ENCODE measurements around the gene CXorf49.
"Not testable (repeated sequence)": the region's sequence is repeated elsewhere in the genome, so short reads cannot be mapped to it uniquely, and the experiment has no call there.

CXorf49 gene

GRCh38 chrX:71697466-71698298 lies 20.4 kb downstream of the CXorf49 start:
- H3K9me3 ChIP-seq; H3K27me3 ChIP-seq (ENCODE audit: low read depth); H3K4me3 ChIP-seq; H3K36me3 ChIP-seq (replicated peaks); DNase-seq (ENCODE audit: low spot score in 2 of 2); in situ Hi-C loops (cut with MboI; ENCODE audit: low sequenced_read_pairs); H3K4me1 ChIP-seq: not testable (repeated sequence)

DNA sequence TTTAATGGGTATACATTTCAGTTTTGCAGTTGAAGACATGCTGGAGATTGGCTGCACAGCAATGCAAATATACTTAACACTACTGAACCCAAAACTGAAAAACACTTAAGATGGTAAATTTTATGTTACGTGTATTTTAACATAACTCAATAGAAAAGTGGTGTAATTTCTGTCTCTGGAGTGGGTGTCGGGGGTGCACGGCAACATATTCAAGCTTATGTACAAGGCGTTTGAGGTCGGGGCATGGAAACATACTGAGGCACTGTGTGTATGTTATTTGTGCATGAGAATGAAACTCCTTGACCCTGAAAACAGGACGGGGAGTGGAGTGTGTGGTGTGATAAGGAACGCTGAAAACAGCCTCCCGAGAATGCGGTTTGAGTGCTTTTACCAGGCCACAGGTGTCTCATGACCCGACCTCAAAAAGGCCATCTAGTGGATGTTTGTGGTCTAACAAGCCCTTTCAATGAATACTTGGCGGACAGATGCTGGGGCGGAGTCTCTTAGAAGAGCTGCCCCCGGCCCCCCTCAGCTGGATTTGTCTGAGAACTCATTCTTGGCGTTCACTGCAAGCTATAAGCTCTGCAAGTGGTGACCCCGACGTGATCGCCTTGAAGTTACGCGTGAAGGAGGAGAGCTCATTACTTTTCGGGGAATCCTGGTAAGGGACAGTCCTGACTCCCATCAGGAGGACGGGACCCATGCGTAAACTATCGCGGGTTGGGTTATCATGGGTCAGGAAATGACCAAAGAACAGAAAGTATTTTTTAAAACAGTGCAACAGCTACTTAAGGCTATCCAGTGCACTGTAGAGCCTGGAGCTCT lies 21.2 kb downstream of the CXorf49 start:
- H3K4me3 ChIP-seq; H3K36me3 ChIP-seq (replicated peaks); H3K9me3 ChIP-seq; DNase-seq (ENCODE audit: low spot score in 2 of 2); in situ Hi-C loops (cut with MboI; ENCODE audit: low sequenced_read_pairs); H3K27me3 ChIP-seq (ENCODE audit: low read depth); H3K4me1 ChIP-seq: not testable (repeated sequence)

DNA sequence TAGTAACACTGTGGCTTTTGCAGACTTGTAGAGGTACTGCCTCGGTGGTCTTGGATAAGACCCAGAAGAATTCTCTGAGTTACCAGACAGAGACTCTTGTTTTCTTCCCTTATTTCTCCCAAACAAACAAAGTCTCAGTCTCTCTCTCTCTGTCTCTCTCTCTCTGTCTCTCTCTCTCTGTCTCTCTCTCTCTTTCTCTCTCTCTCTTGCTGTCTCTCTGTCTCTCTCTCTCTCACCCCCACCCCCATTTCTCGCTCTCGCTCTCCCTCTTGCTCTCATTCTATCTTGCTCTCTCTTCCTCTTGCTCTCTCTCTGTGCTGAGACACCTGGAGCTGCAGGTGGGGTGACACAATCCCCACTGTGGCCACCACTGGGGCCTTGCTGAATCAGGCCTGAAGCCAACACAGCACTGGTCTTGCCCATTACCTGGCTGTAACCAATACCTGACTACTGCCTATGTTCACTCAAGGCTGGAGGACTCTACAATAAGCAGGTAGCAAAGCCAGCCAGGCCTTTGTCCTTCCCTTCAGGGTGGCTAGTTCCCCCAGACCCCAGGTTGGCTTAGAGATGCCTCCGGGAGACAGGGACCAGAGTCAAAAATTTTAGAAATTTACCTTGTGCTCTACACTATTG lies 38.4 kb downstream of the CXorf49 start:
- Histone ChIP-seq H3K9me3 (no peaks in the 10 kb centered on the region), H3K4me3 (no peak overlapping the region), H3K4me1 (no peaks in the 10 kb centered on the region), H3K36me3 (replicated peaks) (no peaks in the 10 kb centered on the region), H3K27me3 (ENCODE audit: low read depth) (no peaks in the 10 kb centered on the region)
- no peak for DNase-seq (ENCODE audit: low spot score in 2 of 2)
- in situ Hi-C loops (cut with MboI; ENCODE audit: low sequenced_read_pairs) = no loop called here

DNA sequence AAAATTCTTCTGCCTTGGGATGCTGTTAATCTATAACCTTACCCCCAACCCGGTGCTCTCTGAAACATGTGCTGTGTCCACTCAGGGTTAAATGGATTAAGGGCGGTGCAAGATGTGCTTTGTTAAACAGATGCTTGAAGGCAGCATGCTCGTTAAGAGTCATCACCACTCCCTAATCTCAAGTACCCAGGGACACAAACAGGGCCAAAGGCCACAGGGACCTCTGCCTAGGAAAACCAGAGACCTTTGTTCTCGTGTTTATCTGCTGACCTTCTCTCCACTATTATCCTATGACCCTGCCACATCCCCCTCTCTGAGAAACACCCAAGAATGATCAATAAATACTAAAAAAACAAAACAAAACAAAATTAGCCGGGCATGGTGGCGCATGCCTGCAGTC lies 40.9 kb downstream of the CXorf49 start:
- H3K4me3 ChIP-seq; in situ Hi-C loops (cut with MboI; ENCODE audit: low sequenced_read_pairs); DNase-seq (ENCODE audit: low spot score in 2 of 2); H3K4me1 ChIP-seq; H3K9me3 ChIP-seq; H3K36me3 ChIP-seq (replicated peaks); H3K27me3 ChIP-seq (ENCODE audit: low read depth): not testable (repeated sequence)

DNA sequence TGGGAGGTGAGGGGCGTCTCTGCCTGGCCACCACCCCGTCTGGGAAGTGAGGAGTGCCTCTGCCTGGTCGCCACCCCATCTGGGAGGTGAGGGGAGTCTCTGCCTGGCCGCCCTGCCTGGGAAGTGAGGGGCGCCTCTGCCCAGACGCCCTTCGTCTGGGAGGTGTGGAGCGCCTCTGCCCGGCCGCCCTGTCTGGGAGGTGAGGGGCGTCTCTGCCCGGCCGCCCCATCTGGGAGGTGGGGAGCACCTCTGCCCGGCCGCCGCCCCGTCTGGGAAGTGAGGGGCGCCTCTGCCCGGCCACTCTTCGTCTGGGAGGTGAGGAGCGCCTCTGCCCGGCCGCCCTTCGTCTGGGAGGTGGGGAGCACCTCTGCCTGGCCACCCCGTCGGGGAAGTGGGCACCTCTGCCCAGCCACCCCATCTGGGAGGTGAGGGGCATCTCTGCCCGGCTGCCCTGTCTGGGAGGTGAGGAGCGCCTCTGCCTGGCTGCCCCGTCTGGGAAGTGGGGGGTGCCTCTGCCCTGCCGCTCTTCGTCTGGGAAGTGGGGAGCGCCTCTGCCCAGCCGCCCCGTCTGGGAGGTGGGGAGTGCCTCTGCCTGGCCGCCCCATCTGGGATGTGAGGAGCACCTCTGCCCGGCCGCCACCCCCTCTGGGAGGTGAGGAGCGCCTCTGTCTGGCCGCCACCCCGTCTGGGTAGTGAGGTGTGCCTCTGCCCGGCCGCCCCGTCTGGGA lies 41.9 kb downstream of the CXorf49 start:
- H3K4me1 ChIP-seq; H3K36me3 ChIP-seq (replicated peaks); H3K4me3 ChIP-seq; H3K27me3 ChIP-seq (ENCODE audit: low read depth); H3K9me3 ChIP-seq; in situ Hi-C loops (cut with MboI; ENCODE audit: low sequenced_read_pairs): not testable (repeated sequence)
- peak in 1 of 2 experiments; percentile 4 for DNase-seq (ENCODE audit: low spot score in 2 of 2)

GRCh38 chrX:71675636-71676035 lies 42.4 kb downstream of the CXorf49 start:
- DNase-seq (ENCODE audit: low spot score in 2 of 2); H3K9me3 ChIP-seq; H3K4me1 ChIP-seq; H3K36me3 ChIP-seq (replicated peaks); H3K27me3 ChIP-seq (ENCODE audit: low read depth); H3K4me3 ChIP-seq; in situ Hi-C loops (cut with MboI; ENCODE audit: low sequenced_read_pairs): not testable (repeated sequence)

DNA sequence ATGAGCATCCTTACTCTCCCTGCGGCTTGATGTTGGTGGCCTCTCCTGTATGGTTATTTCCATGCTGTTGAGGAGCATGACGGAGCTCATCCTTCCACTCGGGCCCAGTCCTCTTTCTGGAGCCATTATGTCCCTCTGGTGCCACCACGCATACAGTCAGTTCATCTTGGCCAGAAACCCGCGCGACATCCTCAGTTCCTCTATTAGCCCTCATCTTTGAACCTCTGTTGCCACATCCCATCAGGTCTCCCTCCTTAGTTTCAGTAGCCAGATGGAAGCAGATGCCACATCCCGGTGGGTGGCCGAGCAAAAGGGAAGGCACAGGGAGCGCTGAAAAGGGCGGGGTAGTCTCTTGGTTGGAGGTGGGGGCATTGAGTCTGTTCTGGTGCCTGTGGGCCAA lies 46.1 kb downstream of the CXorf49 start:
- H3K27me3 ChIP-seq (ENCODE audit: low read depth) = no peaks in the 10 kb centered on the region; the same call in 1 of the 2 replicates
- in situ Hi-C loops (cut with MboI; ENCODE audit: low sequenced_read_pairs) = no loop called here
- no peak for DNase-seq (ENCODE audit: low spot score in 2 of 2)
- H3K4me3 ChIP-seq = no peak overlapping the region
- no peaks in the 10 kb centered on the region for H3K9me3 ChIP-seq
- no peaks in the 10 kb centered on the region for H3K36me3 ChIP-seq (replicated peaks)
- H3K4me1 ChIP-seq = no peaks in the 10 kb centered on the region

GRCh38 chrX:71671043-71671780 lies 46.9 kb downstream of the CXorf49 start:
- in situ Hi-C loops (cut with MboI; ENCODE audit: low sequenced_read_pairs) = no loop called here
- no peaks in the 10 kb centered on the region for H3K9me3 ChIP-seq
- no peak overlapping the region for H3K4me3 ChIP-seq
- no peaks in the 10 kb centered on the region; the same call in 1 of the 2 replicates for H3K27me3 ChIP-seq (ENCODE audit: low read depth)
- no peaks in the 10 kb centered on the region for H3K4me1 ChIP-seq
- no peak for DNase-seq (ENCODE audit: low spot score in 2 of 2)
- no peaks in the 10 kb centered on the region for H3K36me3 ChIP-seq (replicated peaks)

GRCh38 chrX:71669947-71670346 lies 48.1 kb downstream of the CXorf49 start:
- H3K4me3 ChIP-seq; H3K27me3 ChIP-seq (ENCODE audit: low read depth); H3K4me1 ChIP-seq; in situ Hi-C loops (cut with MboI; ENCODE audit: low sequenced_read_pairs); H3K36me3 ChIP-seq (replicated peaks); H3K9me3 ChIP-seq: not testable (repeated sequence)
- peak in 1 of 2 experiments; percentile 49 for DNase-seq (ENCODE audit: low spot score in 2 of 2)

DNA sequence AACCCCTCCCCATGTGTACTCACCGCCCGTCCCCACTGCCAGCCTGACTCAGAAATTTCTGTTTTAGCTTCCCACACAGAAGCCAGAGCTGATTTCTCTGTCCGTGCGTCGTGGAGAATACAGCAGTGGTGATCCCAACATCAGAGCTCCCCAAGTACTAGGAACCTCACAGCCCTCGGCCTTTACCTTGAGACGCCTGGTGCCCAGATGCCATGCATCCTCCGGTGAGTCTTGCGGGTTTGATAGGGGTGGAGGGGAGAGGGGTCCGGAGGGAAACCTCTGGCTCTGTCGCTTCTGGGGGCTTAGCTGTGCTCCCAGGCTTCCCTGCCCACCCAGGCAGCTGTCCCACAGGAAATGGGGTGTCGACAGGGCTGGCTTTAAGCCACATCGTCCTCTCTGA lies 48.6 kb downstream of the CXorf49 start:
- Histone ChIP-seq H3K4me3 (no peak overlapping the region), H3K36me3 (replicated peaks) (no peaks in the 10 kb centered on the region), H3K4me1 (no peaks in the 10 kb centered on the region), H3K9me3 (no peaks in the 10 kb centered on the region), H3K27me3 (ENCODE audit: low read depth) (no peaks in the 10 kb centered on the region; the same call in 1 of the 2 replicates)
- no peak for DNase-seq (ENCODE audit: low spot score in 2 of 2)
- in situ Hi-C loops (cut with MboI; ENCODE audit: low sequenced_read_pairs) = no loop called here

- no peaks in the 10 kb centered on the region for H3K36me3 ChIP-seq (replicated peaks)
- in situ Hi-C loops (cut with MboI; ENCODE audit: low sequenced_read_pairs) = no loop called here
- H3K9me3 ChIP-seq = no peaks in the 10 kb centered on the region
- no peaks in the 10 kb centered on the region for H3K4me1 ChIP-seq
- H3K4me3 ChIP-seq = no peak overlapping the region
- no peaks in the 10 kb centered on the region; the same call in 1 of the 2 replicates for H3K27me3 ChIP-seq (ENCODE audit: low read depth)
- DNase-seq (ENCODE audit: low spot score in 2 of 2) = no peak
Measured at GRCh38 chrX:71668248-71668595, 49.9 kb downstream of the CXorf49 start.

DNA sequence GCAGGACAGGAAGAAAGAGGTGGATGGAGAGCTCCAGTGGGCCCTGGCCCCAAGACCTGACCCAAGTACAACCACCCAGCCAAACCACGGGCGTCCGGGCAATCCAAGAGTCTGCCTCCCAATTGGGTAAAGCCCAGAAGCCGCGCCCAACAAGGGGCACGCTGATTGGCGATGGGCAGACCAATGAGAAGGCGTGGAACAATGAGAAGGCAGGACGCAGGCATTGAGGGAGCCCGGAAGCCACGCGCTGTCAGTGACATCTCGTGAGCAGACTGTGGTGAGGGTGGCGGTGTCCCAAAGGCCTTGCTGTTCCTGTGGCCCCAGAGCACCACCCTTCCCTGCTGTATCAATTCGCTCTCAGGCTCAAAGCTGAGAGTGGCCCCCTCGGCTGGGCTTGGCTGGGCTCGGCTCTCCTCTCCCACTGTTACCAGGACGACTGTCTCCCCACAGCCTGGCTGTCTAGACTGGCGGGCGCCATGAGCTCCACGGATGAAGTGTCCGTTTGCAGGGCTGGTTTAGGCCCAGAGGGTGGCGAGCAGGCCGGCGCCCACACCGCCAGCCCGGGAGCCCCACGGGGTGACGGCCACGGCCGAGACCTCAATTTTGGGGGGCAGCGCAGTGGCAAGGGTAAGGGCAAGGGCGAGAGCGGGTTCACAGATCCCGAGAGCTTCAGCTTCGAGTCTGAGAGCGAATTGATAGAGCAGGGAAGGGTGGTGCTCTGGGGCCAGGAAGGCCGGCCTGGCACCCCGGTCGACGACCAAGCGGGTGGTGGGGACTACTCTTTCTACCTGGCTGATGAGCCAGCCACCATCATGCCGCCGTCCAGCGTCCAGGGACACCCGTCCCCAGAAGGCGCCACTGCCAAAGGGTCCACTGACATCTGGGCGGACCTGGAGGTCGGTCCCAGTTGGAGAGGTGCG lies 50.5 kb downstream of the CXorf49 start, which contains the start of gene LOC101059915:
TSS of gene LOC101059915 (plus strand) at position 219 of the 920 bp plus-strand sequence.
- DNase-seq (ENCODE audit: low spot score in 2 of 2) = no peak
- Histone ChIP-seq H3K4me3 (no peak within 1 kb of the TSS), H3K9me3 (no peaks in the 10 kb centered on the region), H3K27me3 (ENCODE audit: low read depth) (no peaks in the 10 kb centered on the region; the same call in 1 of the 2 replicates), H3K4me1 (no peaks in the 10 kb centered on the region), H3K36me3 (replicated peaks) (no peaks in the 10 kb centered on the region)
- in situ Hi-C loops (cut with MboI; ENCODE audit: low sequenced_read_pairs) = no loop called here

All from HAP-1 (cell line).